Stimulated activated naive CD4-positive, alpha-beta T cell (primary cell): ENCODE data around the gene DNAJC1.
"Not testable (repeated sequence)": the region's sequence is repeated elsewhere in the genome, so short reads cannot be mapped to it uniquely, and the experiment has no call there.

Experiments used
- DNase-seq, 6 experiments: peaks; one replicate each; lab custom pipeline; 2025; lab: John Stamatoyannopoulos, UW

DNAJC1 gene

GRCh38 chr10:21726601-21727225 lies 276.8 kb downstream of the DNAJC1 start:
- DNase-seq = no peak

- DNase-seq = peak in 4 of 6 experiments; percentile 9 to 27 (median 24)
These were observed 278.7 kb downstream of the DNAJC1 start for GRCh38 chr10:21724687-21725367.

- DNase-seq = no peak
These were observed 279.4 kb downstream of the DNAJC1 start for GRCh38 chr10:21724020-21724589.

GRCh38 chr10:21722209-21722608 lies 281.3 kb downstream of the DNAJC1 start:
- no peak for DNase-seq

GRCh38 chr10:21721000-21721665 lies 282.4 kb downstream of the DNAJC1 start:
- no peak for DNase-seq

- no peak for DNase-seq
These were observed 283.4 kb downstream of the DNAJC1 start for GRCh38 chr10:21720090-21720489.

GRCh38 chr10:21719502-21719901 lies 284.0 kb downstream of the DNAJC1 start:
- no peak for DNase-seq

- not testable (repeated sequence) for DNase-seq
These were observed 286.0 kb downstream of the DNAJC1 start for GRCh38 chr10:21717437-21718054.

- no peak for DNase-seq
These were observed 287.9 kb downstream of the DNAJC1 start for GRCh38 chr10:21715531-21716195.

- no peak for DNase-seq
These were observed 290.6 kb downstream of the DNAJC1 start for GRCh38 chr10:21712975-21713374.

GRCh38 chr10:21707498-21707897 lies 296.0 kb downstream of the DNAJC1 start:
- no peak for DNase-seq
